HUDEP-2 (cell line): ENCODE results near the gene TEX19.

Experiments used
- DNase-seq, 76 experiments: peaks; one replicate each; lab custom pipeline; 2025; ENCODE audit not compliant: unreplicated experiment in 76 of 76; lab: John Stamatoyannopoulos, UW

Gene TEX19

DNA sequence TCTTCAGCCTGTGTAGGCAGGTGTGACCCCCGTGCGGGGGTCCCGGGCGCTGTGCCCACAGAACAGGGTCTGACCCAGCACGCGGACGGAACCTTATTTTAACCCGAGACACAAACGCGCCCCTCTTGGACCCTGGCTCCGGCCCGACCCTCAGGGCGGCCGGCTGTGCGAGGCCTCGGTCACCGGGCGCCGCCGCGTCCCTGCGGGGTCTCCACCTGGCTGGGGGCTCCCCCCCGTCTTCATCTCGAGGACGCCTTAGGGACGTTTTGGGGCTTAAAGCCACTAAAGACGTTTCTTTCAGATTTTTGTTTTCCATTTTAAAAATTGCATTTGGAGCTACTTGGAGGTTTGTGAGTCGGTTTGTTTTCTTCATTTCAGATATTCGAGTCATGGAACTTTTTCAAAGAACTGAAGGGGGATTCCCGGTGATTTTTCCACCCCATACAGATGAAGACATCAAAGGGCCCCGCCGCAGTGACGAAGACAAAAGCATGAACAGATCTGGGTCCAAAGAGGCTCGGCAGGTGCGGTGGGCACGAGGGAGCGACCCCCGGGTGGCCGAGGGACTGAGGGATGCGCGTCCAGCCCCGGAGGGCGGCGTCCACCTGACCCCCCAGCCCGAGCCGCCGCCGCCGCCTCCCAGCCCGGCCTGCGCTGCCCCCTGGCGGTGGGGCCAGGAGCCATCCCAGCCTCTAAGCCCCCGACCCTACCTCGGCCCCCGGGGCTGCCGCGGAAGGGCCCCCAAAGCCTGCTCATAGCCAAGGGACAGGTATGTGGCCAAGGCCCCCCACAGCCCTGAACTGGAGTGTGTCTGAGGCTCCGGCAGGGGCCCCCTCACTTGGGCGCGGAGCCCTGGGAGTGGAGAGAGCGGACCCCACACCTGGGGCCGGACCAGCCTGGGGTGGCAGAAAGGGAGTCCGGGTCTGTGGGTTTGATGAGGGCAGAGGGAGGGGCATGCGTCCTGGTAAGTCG lies 37.8 kb upstream of the TEX19 start:
- DNase-seq: peak in 6 of 76 experiments; percentile 3 to 42 (median 16)

DNA sequence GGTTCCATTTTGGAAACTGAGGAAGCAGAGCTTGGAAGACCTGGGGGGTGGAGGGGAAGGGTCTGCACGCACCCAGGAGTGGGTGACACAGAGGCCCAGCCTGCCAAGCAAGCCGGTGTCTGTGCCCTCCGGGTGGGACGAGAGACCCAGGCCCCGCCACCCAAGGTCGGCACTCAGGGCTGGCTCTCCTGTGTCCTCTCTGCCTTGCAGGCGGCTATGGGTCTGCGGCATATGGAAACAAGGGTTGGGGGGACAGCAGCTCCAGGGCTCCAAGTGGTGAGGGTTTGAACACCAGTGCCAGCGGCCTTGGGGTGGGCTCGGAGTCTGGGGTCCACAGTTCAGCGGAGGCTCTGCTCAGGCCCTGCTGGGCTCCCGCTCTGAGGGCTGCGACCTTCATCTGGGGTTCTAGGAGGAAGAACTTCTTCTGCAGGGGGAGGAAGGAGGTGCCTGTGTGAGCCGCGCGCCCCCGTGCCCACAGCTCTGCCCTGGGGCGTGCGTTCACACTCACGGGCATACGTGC lies 37.0 kb upstream of the TEX19 start:
- no peak for DNase-seq

DNA sequence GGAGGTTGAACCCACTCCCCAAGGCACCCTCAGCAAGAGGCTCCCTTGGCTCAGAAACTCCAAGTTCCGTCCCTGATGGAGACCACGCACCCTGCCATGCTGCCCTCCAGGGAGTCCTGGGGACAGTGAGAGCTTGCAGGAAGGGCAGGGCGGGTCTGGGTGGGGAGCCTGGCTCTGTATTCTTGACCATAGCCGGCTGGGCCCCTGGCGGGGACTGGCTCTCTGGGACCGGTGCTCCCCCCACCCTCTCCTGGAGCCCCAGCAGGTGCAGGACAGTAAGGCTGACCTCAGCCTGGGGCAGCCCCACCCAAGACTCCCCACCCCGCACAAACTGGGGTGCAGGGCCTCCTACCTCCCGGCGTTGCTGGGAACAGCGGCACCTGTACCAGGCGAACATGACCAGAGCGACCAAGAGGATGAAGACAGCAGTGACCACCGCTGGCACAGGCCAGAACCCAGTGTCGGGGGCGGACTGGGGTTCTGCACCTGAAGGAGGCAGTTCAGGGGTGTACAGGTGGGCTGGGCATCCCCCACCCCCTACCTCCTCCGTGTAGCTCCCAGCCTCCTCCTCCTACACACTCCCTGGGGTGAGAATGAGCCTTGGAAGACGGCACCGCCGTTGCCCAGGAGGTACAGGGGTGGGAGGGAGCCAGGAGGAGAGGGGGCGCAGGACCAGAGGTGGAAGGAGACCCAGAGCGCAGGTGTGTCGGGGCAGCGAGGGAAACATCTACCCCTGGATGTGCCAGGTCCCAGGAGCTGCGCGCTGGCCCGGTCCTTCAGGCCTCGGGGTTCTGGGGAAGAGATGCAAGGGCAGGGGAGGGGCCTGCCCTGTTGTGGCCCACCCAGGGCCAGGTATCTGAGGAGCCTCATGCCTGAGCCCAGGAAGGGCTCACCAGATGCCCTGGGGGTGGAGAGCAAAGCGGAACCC lies 36.3 kb upstream of the TEX19 start:
- DNase-seq: no peak

DNA sequence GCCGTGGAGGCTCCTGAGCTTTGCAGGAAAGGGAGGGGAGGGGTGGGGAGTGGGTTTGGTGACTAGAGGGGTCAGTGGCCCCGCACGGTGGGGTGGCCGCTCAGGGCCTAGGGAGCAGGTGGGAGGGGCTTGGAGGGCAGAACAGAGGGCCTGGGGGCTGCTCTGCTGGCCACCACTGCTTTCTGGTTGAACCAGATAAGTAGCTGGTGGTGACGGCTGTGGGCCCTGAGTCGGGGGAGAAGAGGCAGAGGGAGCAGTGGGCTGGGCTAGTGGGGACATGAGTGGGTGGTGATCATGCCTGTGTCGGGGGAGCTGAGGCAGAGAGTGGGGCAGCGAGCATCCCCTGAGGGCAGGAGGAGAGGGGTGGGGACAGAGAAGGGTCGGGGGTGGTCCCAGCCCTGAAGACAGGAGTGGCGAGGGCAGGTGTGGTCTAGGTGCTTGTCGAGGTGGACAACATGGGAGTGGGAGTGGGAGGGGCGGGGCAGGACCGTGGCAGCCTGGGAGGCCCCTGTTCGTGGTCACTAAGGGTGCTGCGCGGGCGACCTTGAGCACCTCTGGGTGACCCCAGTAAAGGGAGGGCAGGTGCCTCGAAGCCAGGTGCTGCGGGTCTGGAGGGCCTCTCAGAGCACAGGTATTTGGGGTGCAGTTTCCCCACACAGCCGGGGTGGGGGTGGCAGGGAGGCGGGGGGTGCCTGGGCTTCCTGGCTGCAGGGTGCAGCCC lies 35.4 kb upstream of the TEX19 start:
- peak in 4 of 76 experiments; percentile 17 to 57 (median 29) for DNase-seq

DNA sequence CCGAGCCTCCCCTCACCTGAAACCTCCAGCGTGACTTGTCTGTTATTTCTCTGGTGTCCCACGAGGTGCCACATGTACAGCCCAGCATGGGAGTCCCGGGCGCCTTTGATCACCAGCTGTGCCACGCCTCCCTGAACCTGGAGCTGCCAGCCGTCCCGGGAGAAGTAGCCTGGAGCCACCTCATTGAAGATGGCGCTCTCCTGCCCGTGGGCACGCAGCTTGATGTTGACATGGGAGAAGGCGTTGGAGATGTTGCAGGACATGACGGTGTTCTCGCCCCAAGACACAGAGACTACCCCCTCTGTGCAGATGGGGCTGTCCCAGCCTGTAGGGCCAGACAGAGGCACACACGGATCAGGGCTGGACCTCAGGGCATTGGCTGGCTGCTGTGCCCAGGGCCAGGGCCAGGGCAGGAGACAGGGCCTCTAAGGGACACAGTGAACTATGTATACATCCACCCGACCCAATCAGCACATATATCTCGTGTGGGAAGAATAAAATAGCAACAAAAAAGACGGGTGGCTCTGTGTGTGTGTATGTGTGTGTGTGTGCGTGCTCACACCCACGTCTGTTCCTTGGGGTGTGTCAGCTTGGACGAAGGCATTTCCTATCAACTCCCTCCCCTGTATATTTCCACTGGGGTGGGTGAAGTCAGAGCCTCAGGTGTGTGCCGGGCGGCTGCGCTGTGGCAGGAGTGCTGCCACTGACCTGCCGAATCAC lies 34.3 kb upstream of the TEX19 start:
- DNase-seq: peak in 1 of 76 experiments; percentile 14

DNA sequence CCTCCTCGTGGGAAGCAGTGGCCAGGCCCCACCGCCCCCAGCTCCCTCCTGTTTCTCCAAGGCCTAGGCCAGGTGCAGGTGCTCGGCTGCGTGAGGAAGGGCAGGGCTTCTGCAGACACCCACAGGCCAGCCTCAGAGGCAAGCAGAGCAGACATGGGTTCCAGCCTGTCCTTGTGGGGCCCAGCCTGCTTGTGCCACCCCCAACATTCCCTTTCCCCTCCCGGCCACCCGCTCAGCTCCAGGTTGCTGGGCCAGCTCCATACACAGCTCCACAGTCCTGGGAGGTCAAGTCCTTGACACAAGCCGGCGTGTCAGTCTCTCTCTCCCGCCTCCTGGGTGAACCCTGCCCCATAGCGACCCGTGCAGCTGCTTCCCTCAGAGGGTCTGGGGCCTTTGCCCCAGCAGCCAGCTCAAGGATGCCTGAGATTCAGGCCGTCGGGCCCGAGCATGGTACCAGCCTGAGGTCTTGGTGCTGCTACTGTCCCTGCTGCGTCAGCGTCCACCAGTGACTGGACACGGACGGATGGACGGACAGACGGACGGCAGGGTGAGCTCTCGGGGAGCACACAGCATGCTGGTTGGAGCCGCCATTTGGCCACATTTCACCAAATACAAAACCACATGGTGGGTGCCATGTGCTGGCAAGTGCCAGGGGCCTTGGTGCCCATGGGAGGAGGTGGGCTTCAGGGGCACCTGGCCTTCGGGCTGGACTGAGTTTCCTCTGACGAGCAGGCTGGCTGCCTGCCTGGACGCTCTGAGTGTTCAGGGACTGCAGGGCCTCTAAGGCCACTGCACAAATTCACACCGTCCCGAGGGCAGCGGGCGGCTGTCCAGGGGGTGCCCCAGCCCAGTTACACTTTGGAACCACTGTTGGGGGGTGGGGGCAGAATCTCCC lies 33.5 kb upstream of the TEX19 start:
- no peak for DNase-seq

DNA sequence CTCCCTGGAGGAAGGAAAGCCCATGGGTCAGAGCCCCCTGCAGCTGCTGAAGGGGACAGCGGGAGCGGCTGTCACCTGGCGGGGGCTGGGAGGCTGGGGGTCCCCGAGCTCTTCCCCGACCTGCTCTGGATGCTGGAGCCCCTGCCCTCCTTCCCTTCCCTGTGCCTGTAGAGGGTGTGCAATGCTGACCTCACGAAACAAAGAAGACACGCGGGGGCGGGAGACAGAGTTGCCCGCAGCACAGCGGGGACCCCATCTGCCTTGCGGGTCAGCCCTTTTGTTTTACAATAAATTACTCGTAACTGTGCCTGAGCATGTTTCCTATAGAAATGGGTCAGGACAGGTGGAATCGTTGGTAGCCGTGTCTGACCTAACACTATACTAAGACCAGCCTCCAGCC lies 31.8 kb upstream of the TEX19 start:
- no peak for DNase-seq

DNA sequence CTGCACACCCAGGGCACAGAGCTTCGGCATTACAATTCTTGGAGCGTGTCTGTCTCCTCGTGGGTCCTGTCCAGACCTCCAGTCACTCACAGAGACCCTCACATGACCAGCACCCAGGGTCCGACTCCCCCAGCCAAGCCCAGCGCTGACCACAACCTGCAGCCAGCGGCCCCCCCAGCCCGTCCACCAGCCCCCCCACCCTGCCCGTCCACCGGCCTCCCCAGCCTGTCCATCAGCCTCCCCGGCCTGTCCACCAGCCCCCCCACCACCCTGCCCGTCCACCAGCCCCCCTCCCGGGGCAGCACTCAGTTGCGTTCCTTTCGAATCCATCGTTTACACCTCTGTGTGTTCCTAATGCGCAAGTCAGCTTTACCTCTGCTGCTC lies 31.3 kb upstream of the TEX19 start:
- no peak for DNase-seq

DNA sequence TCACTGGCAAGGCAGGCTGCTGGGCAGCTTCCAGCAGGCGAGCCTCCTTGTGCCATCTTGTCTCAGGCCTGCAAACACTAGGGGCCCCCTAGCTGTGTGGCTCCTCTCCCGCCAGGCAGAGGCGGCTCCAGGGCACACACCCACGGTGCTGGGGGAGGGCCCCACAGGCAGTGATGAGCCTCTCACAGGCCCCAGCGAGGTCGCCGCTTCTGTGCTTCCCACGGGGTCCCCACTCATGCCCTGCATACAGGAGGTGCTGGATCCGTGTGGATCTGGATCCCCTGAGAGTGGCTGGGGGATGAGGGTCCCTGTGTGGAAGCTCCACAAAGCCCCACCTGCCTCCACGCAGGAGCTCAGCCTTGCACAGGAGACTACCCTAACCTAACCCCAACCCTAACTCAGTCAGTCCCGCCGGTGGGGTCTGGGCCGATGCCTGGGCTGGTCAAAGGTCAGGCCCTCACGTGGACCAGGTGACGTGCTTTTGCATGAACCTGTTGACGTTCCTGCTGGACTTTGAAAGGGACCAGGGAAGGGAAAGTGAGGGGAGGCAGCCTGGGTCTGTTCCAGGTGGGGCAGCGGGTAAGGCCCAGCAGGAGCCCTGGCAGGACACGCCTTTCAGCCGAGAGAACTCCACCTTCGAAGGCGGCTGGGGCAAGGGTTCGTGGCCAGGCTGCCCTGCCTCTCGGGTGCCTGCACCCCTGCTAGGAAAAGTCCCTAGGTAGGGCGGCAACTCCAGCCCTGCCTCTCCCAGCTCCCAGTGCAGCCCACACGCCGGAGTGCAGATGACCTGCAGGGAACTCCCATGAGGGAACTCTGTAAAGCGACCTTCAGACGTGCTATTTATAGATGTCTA lies 30.7 kb upstream of the TEX19 start:
- peak in 31 of 76 experiments; percentile 4 to 62 (median 27) for DNase-seq

DNA sequence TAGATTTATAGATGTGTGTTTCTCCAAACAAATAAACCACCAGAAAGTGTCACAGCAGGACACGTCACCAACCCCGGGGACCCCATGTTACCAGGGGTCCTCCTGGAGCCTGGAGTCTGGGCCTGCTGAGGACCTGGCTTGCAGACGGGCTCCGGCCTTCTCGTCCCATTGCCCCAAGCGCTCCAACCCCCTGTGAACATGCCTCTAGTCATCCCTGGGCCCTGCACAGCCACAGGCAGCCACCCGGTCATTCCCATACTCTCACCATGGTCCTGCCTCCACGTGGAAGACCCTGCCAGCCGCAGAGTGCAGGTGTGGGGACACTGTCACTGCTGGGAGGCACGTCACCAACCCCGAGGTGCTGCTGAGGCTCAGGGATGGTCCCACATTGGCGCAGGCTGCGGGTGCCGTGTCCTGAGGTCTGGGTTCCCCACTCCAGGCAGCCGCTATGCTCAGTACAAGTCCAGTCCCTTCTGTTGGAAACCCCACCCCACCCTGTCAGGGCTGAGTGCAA lies 30.0 kb upstream of the TEX19 start:
- no peak for DNase-seq

DNA sequence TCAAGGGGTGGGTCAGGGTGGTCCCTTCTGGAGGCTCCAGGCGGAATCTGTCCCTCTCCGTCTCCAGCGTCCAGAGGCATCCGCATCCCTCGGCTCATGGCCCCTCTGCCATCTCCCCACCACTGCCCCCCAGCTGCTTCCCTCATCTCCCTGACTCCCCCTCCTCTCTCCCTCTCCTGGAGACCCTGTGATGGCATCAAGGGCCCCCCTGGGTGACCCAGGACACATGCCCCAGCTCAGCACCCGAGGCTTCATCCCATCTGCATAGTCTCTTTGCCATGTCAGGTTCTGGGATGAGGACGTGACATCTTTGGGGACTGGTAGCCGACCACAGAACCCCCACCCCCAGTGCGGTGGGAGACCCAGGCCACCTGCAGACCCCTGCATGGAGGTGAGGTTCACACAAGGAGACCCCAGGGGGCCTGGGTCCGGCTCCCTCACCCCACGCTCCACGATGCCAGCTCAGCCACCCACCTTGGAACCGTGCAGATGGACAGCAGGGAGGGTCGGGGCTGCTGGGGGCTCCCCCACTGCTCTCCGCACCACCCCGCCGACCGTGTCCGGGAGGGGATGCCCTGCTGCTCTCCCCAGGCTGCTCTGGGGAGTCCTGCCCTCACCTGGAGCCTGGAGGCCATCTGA lies 29.2 kb upstream of the TEX19 start:
- no peak for DNase-seq

DNA sequence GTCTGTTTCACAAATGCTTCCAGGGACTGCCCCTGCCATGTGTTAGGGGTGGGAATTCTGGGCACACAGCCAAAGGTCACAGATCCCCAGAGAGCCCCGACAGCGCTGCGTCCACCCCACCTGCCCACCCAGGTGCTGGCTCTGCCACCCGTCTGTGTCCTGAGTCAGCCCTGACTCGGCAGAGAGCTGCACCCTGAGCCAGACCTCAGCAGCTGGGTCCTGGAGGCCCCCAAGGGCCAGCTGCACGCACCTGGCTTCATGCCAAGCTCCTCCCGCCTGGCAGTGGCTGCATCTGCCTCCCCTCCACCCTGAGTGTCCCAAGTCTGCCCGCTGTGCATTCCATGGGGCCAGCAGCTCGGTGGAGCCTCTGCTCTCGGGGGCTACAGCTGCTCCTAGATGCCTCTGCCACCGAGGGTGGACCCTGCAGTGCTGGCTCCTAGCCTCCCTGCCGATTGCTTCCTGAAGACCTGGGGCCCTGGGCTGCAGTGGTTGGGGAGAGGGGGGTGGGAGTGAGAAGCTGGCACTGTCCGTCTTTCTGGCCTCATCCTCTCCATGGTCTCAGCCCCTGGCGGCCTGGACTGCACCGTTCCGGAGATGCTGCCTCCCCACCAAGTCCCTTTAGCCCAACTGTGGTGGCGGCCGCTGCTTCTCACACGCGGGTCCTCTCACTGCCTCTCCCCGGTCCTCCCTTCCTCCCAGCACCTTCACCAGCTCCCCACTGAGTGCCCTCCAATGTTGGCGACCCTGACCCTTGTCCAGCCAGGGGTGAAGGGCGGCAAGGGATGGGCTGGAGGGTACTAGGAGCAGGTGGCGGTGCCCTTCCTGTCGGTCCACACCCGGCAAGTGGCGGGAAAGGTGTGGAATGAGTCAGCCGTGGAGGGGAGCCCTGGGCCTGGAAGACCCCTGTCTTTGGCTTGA lies 28.5 kb upstream of the TEX19 start:
- DNase-seq: peak in 26 of 76 experiments; percentile 5 to 61 (median 34)

DNA sequence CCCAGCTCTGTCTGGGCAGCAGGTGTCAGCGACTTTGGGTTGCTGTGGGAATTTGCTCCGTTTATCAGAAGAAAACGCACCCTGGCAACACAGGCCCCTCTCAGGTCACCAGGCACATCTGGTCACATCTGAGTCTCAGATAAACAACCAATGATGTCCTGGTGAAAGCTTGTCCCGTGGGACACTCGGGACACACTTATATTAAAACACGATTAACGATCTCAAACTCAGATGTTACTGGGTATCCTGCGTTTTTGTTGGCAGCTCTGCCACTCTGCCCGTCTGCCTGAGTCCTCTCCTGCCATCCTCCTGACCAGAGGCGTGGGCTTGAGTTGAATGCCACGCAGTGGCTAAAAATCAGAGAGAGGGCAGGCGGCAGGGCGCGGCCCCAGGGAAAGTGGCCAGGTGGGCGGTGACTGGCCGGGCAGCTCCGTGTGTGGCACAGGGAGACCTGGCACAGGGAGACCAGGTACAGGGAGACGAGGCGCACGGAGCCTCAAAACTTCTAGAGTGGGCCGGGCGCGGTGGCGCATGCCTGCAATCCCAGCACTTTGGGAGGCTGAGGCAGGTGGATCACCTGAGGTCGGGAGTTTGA lies 27.6 kb upstream of the TEX19 start:
- DNase-seq: no peak

DNA sequence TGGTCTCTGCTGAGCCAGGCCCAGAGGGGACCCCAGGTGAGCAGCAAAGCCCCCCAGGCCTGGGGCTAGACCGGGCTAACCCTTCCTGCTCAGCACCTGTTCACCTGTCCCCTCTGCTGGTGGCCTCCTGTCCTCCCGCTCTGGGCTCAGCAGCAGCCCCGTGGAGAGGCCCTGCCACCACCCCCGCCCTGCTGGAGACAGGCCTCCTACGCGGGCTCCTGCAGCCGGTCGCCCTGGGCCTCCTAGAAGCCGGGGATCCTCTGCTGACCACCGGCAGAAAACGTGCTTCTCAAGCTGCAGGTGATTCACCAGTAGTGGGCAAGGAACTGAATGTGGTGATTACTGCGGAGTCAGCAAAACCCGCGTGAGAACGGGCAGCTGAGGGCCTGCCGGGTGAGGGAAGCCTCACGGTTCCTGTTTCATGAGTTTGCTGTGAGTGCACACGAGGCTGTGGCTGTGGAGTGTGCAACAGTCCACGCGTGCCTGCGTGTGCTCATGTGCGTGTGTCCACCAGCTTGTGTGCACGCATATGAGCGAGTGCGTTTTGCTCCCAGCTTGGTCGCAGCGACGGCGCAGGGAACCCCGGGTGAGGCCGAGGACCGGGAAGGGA lies 26.3 kb upstream of the TEX19 start:
- peak in 14 of 76 experiments; percentile 15 to 58 (median 26) for DNase-seq
